PC-3 (cell line): ENCODE measurements around the gene FBXL7. TPM values are rescaled to one million over a fixed set of nuclear protein-coding genes. Genes with fewer than 3 reads are reported as not detected.

Experiments used
- ATAC-seq: fragments of 200-7000 bp; cut with Tn5 transposase; 2 replicates; pipeline ENCODE4 v1.9.1; 2020; ENCODE audit warnings: mild to moderate bottlenecking, moderate library complexity
- BruUV-seq: library from RNA; stranded (reverse); fragments of 400-500 nt; replicated peaks from 2 replicates; lab custom pipeline; 2021; lab: Mats Ljungman, UMichigan
- CTCF ChIA-PET: fragments of 300-600 bp; sonication (Branson Sonifier 250); formaldehyde crosslinking; loops from one replicate; lab custom pipeline; 2022; ENCODE audit warnings: antibody characterized with exemption; lab: Charles Lee
- POLR2A ChIA-PET: fragments of 300-600 bp; sonication (Branson Sonifier 250); formaldehyde crosslinking; loops from one replicate; lab custom pipeline; 2022; ENCODE audit warnings: antibody characterized with exemption; ENCODE audit not compliant: unreplicated experiment; lab: Charles Lee
- DNase-seq: peaks from one replicate; pipeline ENCODE4 v3.0.0-alpha.2; 2015
- H2AFZ ChIP-seq: fragments of 300-600 bp; sonication (generic); 2 replicates; pipeline ENCODE4 v1.6.0; 2016; ENCODE audit warnings: antibody characterized with exemption, low read length
- H3F3A ChIP-seq: fragments of 300-600 bp; sonication (generic); one replicate; pipeline ENCODE4 v1.6.0; 2017; ENCODE audit warnings: antibody characterized with exemption, low read length, control low read depth, mild to moderate bottlenecking; ENCODE audit not compliant: unreplicated experiment
- H3K27ac ChIP-seq: fragments of 300-600 bp; sonication (generic); 2 replicates; pipeline ENCODE4 v1.5.1; 2016; ENCODE audit warnings: mild to moderate bottlenecking, low read length
- H3K27me3 ChIP-seq: fragments of 300-600 bp; sonication (generic); 2 replicates; pipeline ENCODE4 v1.6.1; 2016; ENCODE audit warnings: low read length, mixed read lengths
- H3K36me3 ChIP-seq: fragments of 300-600 bp; sonication (generic); 2 replicates; pipeline ENCODE4 v1.6.1; 2016; ENCODE audit warnings: low read depth, mixed run types, low read length, mixed read lengths
- H3K4me1 ChIP-seq: fragments of 300-600 bp; sonication (generic); 2 replicates; pipeline ENCODE4 v1.5.1; 2016; ENCODE audit warnings: low read length; ENCODE audit not compliant: insufficient read depth
- H3K4me2 ChIP-seq: fragments of 300-600 bp; sonication (generic); 2 replicates; pipeline ENCODE4 v1.6.0; 2016; ENCODE audit warnings: low read length
- H3K4me3 ChIP-seq: fragments of 300-600 bp; sonication (generic); 2 replicates; pipeline ENCODE4 v1.5.1; 2016; ENCODE audit warnings: mild to moderate bottlenecking, low read length, mixed read lengths
- H3K79me2 ChIP-seq: fragments of 300-600 bp; sonication (generic); 2 replicates; pipeline ENCODE4 v1.6.1; 2017; ENCODE audit warnings: low read length, mixed read lengths
- H3K9ac ChIP-seq: fragments of 300-600 bp; sonication (generic); 2 replicates; pipeline ENCODE4 v1.6.0; 2016; ENCODE audit warnings: mild to moderate bottlenecking, low read length
- H3K9me2 ChIP-seq: fragments of 300-600 bp; sonication (generic); replicated peaks from 2 replicates; pipeline ENCODE4 v1.6.1; 2016; ENCODE audit warnings: mixed run types, low read length, mixed read lengths
- H3K9me3 ChIP-seq: fragments of 300-600 bp; sonication (generic); 2 replicates; pipeline ENCODE4 v1.6.1; 2016; ENCODE audit warnings: low read length, mixed read lengths
- H4K20me1 ChIP-seq: fragments of 300-600 bp; sonication (generic); 2 replicates; pipeline ENCODE4 v1.6.1; 2016; ENCODE audit warnings: low read length, mixed read lengths
- CTCF ChIP-seq: fragments of 300-600 bp; sonication (generic); conservative IDR thresholded peaks from 2 replicates; pipeline ENCODE4 v1.5.1; 2017; ENCODE audit warnings: antibody characterized with exemption, low read depth, mild to moderate bottlenecking, low read length
- EZH2 ChIP-seq: fragments of 300-600 bp; sonication (generic); IDR thresholded peaks from one replicate; pipeline ENCODE4 v1.6.1; 2017; ENCODE audit warnings: antibody characterized with exemption, mild to moderate bottlenecking, low read length; ENCODE audit not compliant: unreplicated experiment
- EZH2phosphoT487 ChIP-seq: fragments of 300-600 bp; sonication (generic); IDR thresholded peaks from 2 replicates; pipeline ENCODE4 v1.6.1; 2018; ENCODE audit warnings: mild to moderate bottlenecking, antibody characterized with exemption, low read length, borderline replicate concordance
- intact Hi-C: fragments of 100-400 bp; cut with micrococcal nuclease; formaldehyde crosslinking; loops from 2 replicates; pipeline ENCODE4 v1.9.0; 2023
- microRNA-seq: library from miRNA; unstranded; fragments of <30 nt; microRNA quantifications from one replicate; pipeline ENCODE4 v1.1.0, GENCODE V29; 2020; ENCODE audit not compliant: unreplicated experiment
- total RNA-seq: library from RNA; depleted of rRNA; stranded (reverse); fragments of >200 nt; gene quantifications from 2 replicates; pipeline ENCODE4 v1.2.3, GENCODE V29; 2014

The FBXL7 gene
- total RNA-seq, 1 experiment from 2014 or later = 0.18 TPM

DNA sequence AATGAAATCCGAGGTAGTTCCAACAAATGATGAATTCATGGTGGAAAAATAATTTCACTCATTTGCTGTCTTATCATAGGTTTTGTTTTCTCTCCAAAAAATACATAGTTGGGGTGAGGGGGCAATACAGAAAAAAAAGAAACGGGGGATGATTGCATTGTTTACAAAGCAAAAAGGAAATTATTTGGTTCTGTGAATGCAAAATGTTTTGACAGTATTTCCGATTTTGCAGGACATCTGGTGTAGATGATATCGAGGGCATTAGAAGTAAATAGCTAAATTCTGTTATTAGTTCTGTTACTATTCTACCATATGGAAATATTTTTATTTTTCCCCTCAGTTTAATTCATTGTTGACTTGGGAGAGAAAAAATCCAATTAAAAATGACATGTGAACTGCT is 477.9 kb downstream of the FBXL7 start:
- Histone ChIP-seq H3K36me3 (no peaks in the 10 kb centered on the region), H2AFZ (no peak overlapping the region), H3K4me1 (no peaks in the 10 kb centered on the region), H3K79me2 (no peaks in the 10 kb centered on the region), H3F3A (no peaks in the 10 kb centered on the region), H4K20me1 (no peaks in the 10 kb centered on the region), H3K4me3 (no peak overlapping the region), H3K27ac (no peak overlapping the region), H3K9me2 (no peaks in the 10 kb centered on the region), H3K4me2 (no peak overlapping the region), H3K9ac (no peak overlapping the region), H3K27me3 (no peaks in the 10 kb centered on the region), H3K9me3 (peaks cover 17% of the 10 kb centered on the region; the same call in 1 of the 2 replicates)
- BruUV-seq = no TSS peak
- DNase-seq = no peak
- intact Hi-C loops = no loop called here
- TF ChIP-seq CTCF (no peak), EZH2 (no peak), EZH2phosphoT487 (no peak)
- ChIA-PET POLR2A (no interaction called here), CTCF (no interaction called here)
- no peak for ATAC-seq

- no TSS peak for BruUV-seq
- intact Hi-C loops = no loop called here
- no peaks in the 10 kb centered on the region for H3K4me1 ChIP-seq
- CTCF ChIA-PET = no interaction called here
- H3K4me2 ChIP-seq = no peak overlapping the region
- no peaks in the 10 kb centered on the region for H4K20me1 ChIP-seq
- H3K4me3 ChIP-seq = no peak overlapping the region
- no peaks in the 10 kb centered on the region for H3F3A ChIP-seq
- ATAC-seq (no peak), DNase-seq (no peak)
- no peak overlapping the region for H2AFZ ChIP-seq
- H3K79me2 ChIP-seq = no peaks in the 10 kb centered on the region
- no peak for TF ChIP-seq EZH2
- TF ChIP-seq CTCF = no peak
- TF ChIP-seq EZH2phosphoT487 = no peak
- no peaks in the 10 kb centered on the region for H3K36me3 ChIP-seq
- H3K9me2 ChIP-seq = no peaks in the 10 kb centered on the region
- POLR2A ChIA-PET = no interaction called here
- no peaks in the 10 kb centered on the region for H3K27me3 ChIP-seq
- H3K27ac ChIP-seq = no peak overlapping the region
- peaks cover 9% of the 10 kb centered on the region for H3K9me3 ChIP-seq
- H3K9ac ChIP-seq = no peak overlapping the region
These were observed 480.9 kb downstream of the FBXL7 start for GRCh38 chr5:15980835-15981234.

DNA sequence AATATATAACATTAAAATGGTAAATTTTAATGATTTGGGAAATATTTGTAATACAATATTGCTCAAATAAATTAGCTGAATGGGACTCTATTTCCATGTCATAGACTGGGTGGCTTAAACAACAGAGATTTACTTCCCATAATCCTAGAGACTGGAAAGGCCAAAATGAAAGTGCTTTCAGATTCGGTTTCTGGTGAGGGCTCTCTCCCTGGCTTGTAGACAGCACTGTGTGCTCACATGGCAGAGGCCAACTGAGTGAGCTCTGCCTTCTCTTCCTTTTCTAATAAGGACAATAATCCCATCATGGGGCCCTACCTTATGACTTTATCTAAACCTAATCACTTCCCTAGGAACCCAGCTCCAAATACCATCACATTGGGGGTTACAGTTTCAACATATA is 483.4 kb downstream of the FBXL7 start:
- H3K9ac ChIP-seq = no peak overlapping the region
- no peaks in the 10 kb centered on the region for H3K36me3 ChIP-seq
- DNase-seq (no peak), ATAC-seq (no peak)
- no peak overlapping the region for H2AFZ ChIP-seq
- intact Hi-C loops = no loop called here
- ChIA-PET CTCF (no interaction called here), POLR2A (no interaction called here)
- H3F3A ChIP-seq = no peaks in the 10 kb centered on the region
- no peak for TF ChIP-seq CTCF
- no peak for TF ChIP-seq EZH2phosphoT487
- TF ChIP-seq EZH2 = no peak
- no peak overlapping the region for H3K4me2 ChIP-seq
- no peaks in the 10 kb centered on the region for H3K9me2 ChIP-seq
- no peak overlapping the region for H3K4me3 ChIP-seq
- H3K27ac ChIP-seq = no peak overlapping the region
- H3K79me2 ChIP-seq = no peaks in the 10 kb centered on the region
- BruUV-seq = no TSS peak
- no peaks in the 10 kb centered on the region for H3K4me1 ChIP-seq
- peaks cover 6% of the 10 kb centered on the region for H3K9me3 ChIP-seq
- no peaks in the 10 kb centered on the region for H4K20me1 ChIP-seq
- no peaks in the 10 kb centered on the region for H3K27me3 ChIP-seq

Small RNAs within 50 kb of the gene (microRNA-seq; reads per million reads assigned to microRNA genes)
- 16.8 reads per million, percentile 43 among the genes with 10 or more reads in this experiment for gene MIR887
